Cerebellar cortex (tissue), 1 donor: Measurements from ENCODE around the gene ACADSB.

Source experiments
- DNase-seq: peaks from one replicate; pipeline ENCODE4 v3.0.0-alpha.2; 2015; ENCODE audit warnings: low spot score

Gene ACADSB

GRCh38 chr10:123100030-123100762 is 91.4 kb downstream of the ACADSB start:
- DNase-seq = no peak

- DNase-seq = no peak
These were observed 93.1 kb downstream of the ACADSB start for GRCh38 chr10:123101872-123102271.

- no peak for DNase-seq
These were observed 93.9 kb downstream of the ACADSB start for GRCh38 chr10:123102673-123103072.

- DNase-seq = no peak
These were observed 95.1 kb downstream of the ACADSB start for GRCh38 chr10:123103944-123104343.
